ENCODE results near the gene CCDC51. TPM values are rescaled to one million over a fixed set of nuclear protein-coding genes. Genes with fewer than 3 reads are reported as not detected.

The CCDC51 gene
- total RNA-seq, 1 donor from 2014 or later, result 11.4 TPM

DNA sequence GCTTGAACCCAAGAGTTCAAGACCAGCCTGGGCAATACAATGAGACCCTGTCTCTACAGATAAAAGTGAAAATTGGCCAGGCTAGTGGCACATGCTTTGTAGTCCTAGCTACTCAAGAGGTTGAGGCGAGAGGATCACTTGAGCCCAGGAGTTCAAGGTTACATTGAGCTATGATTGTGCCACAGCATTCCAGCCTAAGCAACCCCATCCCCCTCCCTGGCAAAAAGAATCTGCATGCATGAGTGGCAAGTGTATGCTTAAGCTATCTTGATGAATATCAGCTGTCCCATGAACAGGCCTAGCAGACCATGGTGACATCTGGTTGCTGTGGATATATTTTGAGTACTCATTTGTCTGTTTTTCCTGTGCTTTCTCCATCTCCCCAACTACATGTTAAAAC is 11.4 kb upstream of the CCDC51 start:
- intact Hi-C loops (cut with DNase I), result no loop called here
- H3K27me3 ChIP-seq, result no peaks in the 10 kb centered on the region
- H3K4me1 ChIP-seq, result peaks cover 11% of the 10 kb centered on the region
- no peak for TF ChIP-seq CTCF (IDR thresholded peaks at IDR 0.05)
- H3K9me3 ChIP-seq, result no peaks in the 10 kb centered on the region
- ATAC-seq, result no peak
- no peak for DNase-seq
- peaks cover 53% of the 10 kb centered on the region for H3K36me3 ChIP-seq
- H3K27ac ChIP-seq, result no peak overlapping the region
- H3K4me3 ChIP-seq, result no peak overlapping the region

DNA sequence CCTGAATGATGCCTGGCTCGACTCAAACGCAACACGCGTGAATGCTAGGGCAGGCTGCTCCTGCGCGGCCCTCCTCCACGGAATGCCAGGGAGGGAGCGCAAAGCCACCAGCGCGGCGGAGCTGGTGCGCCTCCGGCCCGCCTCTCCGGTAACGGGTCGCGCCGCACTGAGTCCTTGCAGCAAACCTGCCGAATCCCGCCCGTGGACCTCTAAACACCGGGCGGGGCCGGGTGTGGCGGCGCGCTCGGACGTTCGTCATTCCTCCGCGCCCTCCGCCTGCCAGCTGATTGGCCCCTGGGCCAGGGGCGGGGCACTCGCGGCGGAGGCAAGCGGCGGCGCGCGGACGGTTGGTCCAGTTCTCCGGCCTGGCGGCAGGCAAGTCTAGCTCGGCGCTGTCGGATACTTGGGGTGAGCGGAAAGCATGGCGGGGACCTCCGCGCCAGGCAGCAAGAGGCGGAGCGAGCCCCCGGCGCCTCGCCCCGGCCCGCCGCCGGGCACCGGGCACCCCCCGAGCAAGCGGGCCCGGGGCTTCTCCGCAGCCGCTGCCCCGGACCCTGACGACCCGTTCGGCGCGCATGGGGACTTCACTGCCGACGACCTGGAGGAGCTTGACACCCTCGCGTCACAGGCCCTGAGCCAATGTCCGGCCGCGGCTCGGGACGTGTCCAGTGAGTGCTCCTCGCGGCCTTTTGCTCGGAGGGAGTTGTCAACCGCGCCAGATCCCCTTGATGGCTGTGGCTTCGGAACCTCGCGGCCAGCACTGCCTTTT is 6.7 kb upstream of the CCDC51 start, which contains the start of gene ATRIP:
Gene ATRIP (plus strand): TSS at position 313 of the 769 bp plus-strand sequence. CDS start 109 bp downstream, at position 422.
- peaks cover 39% of the 10 kb centered on the region for H3K36me3 ChIP-seq
- peaks cover 24% of the 10 kb centered on the region for H3K4me1 ChIP-seq
- H3K9me3 ChIP-seq, result no peaks in the 10 kb centered on the region
- TF ChIP-seq CTCF (IDR thresholded peaks at IDR 0.05), result no peak
- peak; percentile 96 for DNase-seq
- ATAC-seq, result peak; percentile 99
- peak within 1 kb of the TSS; percentile 87 for H3K27ac ChIP-seq
- peak within 1 kb of the TSS; percentile 64 for H3K4me3 ChIP-seq
- intact Hi-C loops (cut with DNase I), result no loop called here
- no peaks in the 10 kb centered on the region for H3K27me3 ChIP-seq

DNA sequence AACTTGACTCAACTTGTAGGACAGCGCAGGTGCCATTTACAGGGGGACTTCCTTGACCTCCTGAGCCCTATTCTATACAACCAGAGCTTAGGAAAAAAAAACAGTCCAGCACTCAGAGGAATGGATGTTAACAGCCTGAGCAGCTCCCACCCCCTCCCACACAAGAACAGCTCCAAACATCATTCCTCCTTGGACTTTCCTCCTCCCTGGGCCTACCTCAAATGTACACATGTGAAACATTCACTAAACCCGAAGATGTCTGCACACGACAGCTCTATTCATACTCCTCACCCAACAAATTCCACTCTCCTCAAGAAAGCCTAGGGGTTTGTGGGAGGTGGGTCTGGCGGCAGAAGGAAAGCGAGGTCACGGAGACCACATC is 6.1 kb upstream of the CCDC51 start:
- intact Hi-C loops (cut with DNase I), result no loop called here
- Histone ChIP-seq H3K36me3 (peaks cover 37% of the 10 kb centered on the region), H3K4me1 (peaks cover 30% of the 10 kb centered on the region), H3K4me3 (peak overlapping the region; percentile 64), H3K27ac (peak overlapping the region; percentile 87), H3K27me3 (no peaks in the 10 kb centered on the region), H3K9me3 (no peaks in the 10 kb centered on the region)
- TF ChIP-seq CTCF (IDR thresholded peaks at IDR 0.05), result no peak
- no peak for ATAC-seq
- DNase-seq, result no peak

DNA sequence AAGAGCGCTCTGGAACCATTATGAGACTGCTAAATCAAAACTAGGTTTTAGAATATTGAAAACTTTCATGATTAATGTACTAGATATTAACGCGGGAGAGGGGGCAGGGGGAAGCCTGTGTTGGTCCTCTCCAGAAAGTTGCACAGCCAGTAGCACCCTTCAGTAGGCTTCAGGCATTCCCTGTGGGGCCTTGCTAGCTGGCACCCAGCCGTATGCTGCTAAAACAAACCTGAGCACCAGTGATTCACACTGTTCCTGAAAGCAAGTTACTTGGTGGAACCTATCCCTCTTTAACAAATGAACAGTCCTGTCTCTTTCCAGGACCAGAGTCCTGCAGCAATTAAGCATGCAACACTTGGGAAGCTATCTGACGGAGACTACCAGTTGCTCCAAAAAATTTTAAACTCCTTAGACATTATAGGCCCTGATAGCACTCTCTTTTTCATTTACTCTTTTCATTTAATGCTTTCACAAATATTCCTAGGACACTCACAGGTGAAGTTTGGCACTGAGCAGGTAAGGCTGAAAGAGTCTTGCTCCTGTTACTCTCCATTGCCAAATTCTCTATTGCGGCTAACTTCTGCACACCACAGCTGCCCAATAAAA is 5.5 kb upstream of the CCDC51 start:
- Histone ChIP-seq H3K27ac (no peak overlapping the region), H3K27me3 (no peaks in the 10 kb centered on the region), H3K36me3 (peaks cover 36% of the 10 kb centered on the region), H3K9me3 (no peaks in the 10 kb centered on the region), H3K4me1 (peaks cover 31% of the 10 kb centered on the region), H3K4me3 (no peak overlapping the region)
- DNase-seq (no peak), ATAC-seq (no peak)
- intact Hi-C loops (cut with DNase I), result no loop called here
- TF ChIP-seq CTCF (IDR thresholded peaks at IDR 0.05), result no peak

GRCh38 chr3:48441940-48442339 is 2.0 kb upstream of the CCDC51 start:
- no peak for DNase-seq
- H3K27me3 ChIP-seq, result no peaks in the 10 kb centered on the region
- H3K4me1 ChIP-seq, result peaks cover 25% of the 10 kb centered on the region
- intact Hi-C loops (cut with DNase I), result no loop called here
- H3K36me3 ChIP-seq, result peaks cover 36% of the 10 kb centered on the region
- no peak overlapping the region for H3K4me3 ChIP-seq
- ATAC-seq, result no peak
- H3K9me3 ChIP-seq, result no peaks in the 10 kb centered on the region
- no peak for TF ChIP-seq CTCF (IDR thresholded peaks at IDR 0.05)
- no peak overlapping the region for H3K27ac ChIP-seq
